Thyroid gland (tissue), 4 donors: ENCODE results near the gene PSKH1. TPM values are rescaled to one million over a fixed set of nuclear protein-coding genes. Genes with fewer than 3 reads are reported as not detected.

ENCODE experiments used
- DNase-seq, 2 donors: peaks; one replicate each; pipeline ENCODE4 v3.0.0-alpha.2; 2019
- H3K27ac ChIP-seq, 3 donors: fragments of 200-600 bp; sonication (generic); 1 replicate in 2 of 3; 2 replicates in 1 of 3; pipeline ENCODE4 v1.5.1; 2016 to 2019; ENCODE audit warnings: mild to moderate bottlenecking in 1 of 3, moderate library complexity in 1 of 3
- H3K27me3 ChIP-seq: fragments of 200-600 bp; sonication (generic); one replicate; pipeline ENCODE4 v1.5.1; 2019
- H3K36me3 ChIP-seq, 2 donors: fragments of 200-600 bp; sonication (generic); one replicate each; pipeline ENCODE4 v1.5.1; 2016 to 2019
- H3K4me1 ChIP-seq, 2 donors: fragments of 200-600 bp; sonication (generic); one replicate each; pipeline ENCODE4 v1.5.1; 2017 to 2019
- H3K4me3 ChIP-seq, 3 donors: fragments of 200-600 bp; sonication (generic); replicated peaks in 1 of 3; 1 replicate in 2 of 3; 2 replicates in 1 of 3; pipeline ENCODE4 v1.5.1; 2016; ENCODE audit warnings: mild to moderate bottlenecking in 1 of 3
- H3K9me3 ChIP-seq: fragments of 200-600 bp; sonication (generic); one replicate; pipeline ENCODE4 v1.5.1; 2017
- CTCF ChIP-seq, 6 experiments: fragments of 200-600 bp in 3 of 6; fragments of 450-650 bp in 3 of 6; sonication (generic) in 3 of 6; IDR thresholded peaks; one replicate each; pipeline ENCODE4 v1.5.1; 2016 to 2019; ENCODE audit warnings: antibody characterized with exemption in 6 of 6, mild to moderate bottlenecking in 2 of 6, inconsistent platforms in 1 of 6, moderate library complexity in 1 of 6
- POLR2A ChIP-seq, 2 donors: fragments of 450-650 bp; IDR thresholded peaks; one replicate each; pipeline ENCODE4 v1.6.1; 2017; ENCODE audit warnings: antibody characterized with exemption in 2 of 2, mild to moderate bottlenecking in 2 of 2, moderate library complexity in 1 of 2
- WGBS, 2 donors: methylation state at CpG; one replicate each; pipeline ENCODE4 v1.1.5; 2017; 5-methylcytosine and 5-hydroxymethylcytosine counted together
- intact Hi-C: fragments of 100-400 bp; cut with DNase I; formaldehyde crosslinking; loops from one replicate; pipeline ENCODE4 v1.15.1; 2023
- total RNA-seq, 4 donors: library from RNA; depleted of rRNA; stranded (reverse); fragments of >200 nt; gene quantifications; one replicate each; pipeline ENCODE4 v1.2.3, GENCODE V29; 2016

The PSKH1 gene
- total RNA-seq, result 10 to 100 TPM; 20.3 to 35.7 (median 28.8) TPM

- peak within 1 kb of the TSS; percentile 86 to 91 (median 88) for H3K27ac ChIP-seq
- no peaks in the 10 kb centered on the region for H3K36me3 ChIP-seq
- TF ChIP-seq CTCF (IDR thresholded peaks at IDR 0.05) (no peak), POLR2A (IDR thresholded peaks at IDR 0.05) (peak; percentile 53 to 88)
- no peaks in the 10 kb centered on the region for H3K9me3 ChIP-seq
- no peaks in the 10 kb centered on the region for H3K27me3 ChIP-seq
- peak within 1 kb of the TSS; percentile 73 to 96 (median 96) for H3K4me3 ChIP-seq
- intact Hi-C loops, result no loop called here
- H3K4me1 ChIP-seq, result peaks cover 17 to 36% of the 10 kb centered on the region in 2 donors
- WGBS, 2 donors, result 0 to 1% methylated on average over 21 to 24 of the region's 90 CpGs
- peak; percentile 95 to 97 for DNase-seq
Measured at GRCh38 chr16:67892899-67893742, at the start of gene PSKH1. Gene PSKH1, plus strand, starts transcription at chr16:67893254. Its CDS starts 15,496 bp downstream, at chr16:67908750.

- Histone ChIP-seq H3K9me3 (no peaks in the 10 kb centered on the region), H3K4me1 (peaks cover 43 to 47% of the 10 kb centered on the region in 2 donors), H3K36me3 (no peaks in the 10 kb centered on the region), H3K4me3 (peak overlapping the region; percentile 62 to 78 (median 68)), H3K27ac (peak overlapping the region; percentile 100), H3K27me3 (no peaks in the 10 kb centered on the region)
- TF ChIP-seq CTCF (IDR thresholded peaks at IDR 0.05), result no peak
- TF ChIP-seq POLR2A (IDR thresholded peaks at IDR 0.05), result no peak
- DNase-seq, result no peak
- intact Hi-C loops, result loop anchor here (5.0 kb wide), 1 partner anchor 36 kb away; the partner anchor contains the start of genes RANBP10 and TSNAXIP1
- 10 to 15% methylated on average over 9 to 11 of the region's 11 CpGs for WGBS, 2 donors
Measured at GRCh38 chr16:67843343-67843765, 49.7 kb upstream of the PSKH1 start.

- Histone ChIP-seq H3K27me3 (no peaks in the 10 kb centered on the region), H3K9me3 (no peaks in the 10 kb centered on the region), H3K4me1 (peaks cover 44 to 52% of the 10 kb centered on the region in 2 donors), H3K4me3 (no peak overlapping the region), H3K27ac (no peak overlapping the region), H3K36me3 (no peaks in the 10 kb centered on the region)
- no peak for DNase-seq
- 73 to 77% methylated on average over 4 of the region's 4 CpGs for WGBS, 2 donors
- intact Hi-C loops, result loop anchor here (5.0 kb wide), 1 partner anchor 37 kb away; the partner anchor contains the start of genes RANBP10 and TSNAXIP1
- no peak for TF ChIP-seq CTCF (IDR thresholded peaks at IDR 0.05)
- TF ChIP-seq POLR2A (IDR thresholded peaks at IDR 0.05), result no peak
Measured at GRCh38 chr16:67844497-67844896, 48.6 kb upstream of the PSKH1 start.

GRCh38 chr16:67845291-67846062 lies 47.6 kb upstream of the PSKH1 start:
- Histone ChIP-seq H3K36me3 (no peaks in the 10 kb centered on the region), H3K4me3 (no peak overlapping the region), H3K9me3 (no peaks in the 10 kb centered on the region), H3K27me3 (no peaks in the 10 kb centered on the region), H3K27ac (peak overlapping the region; percentile 88 to 95 (median 93)), H3K4me1 (peaks cover 44 to 52% of the 10 kb centered on the region in 2 donors)
- TF ChIP-seq POLR2A (IDR thresholded peaks at IDR 0.05), result no peak
- no peak for TF ChIP-seq CTCF (IDR thresholded peaks at IDR 0.05)
- intact Hi-C loops, result no loop called here
- WGBS, 2 donors, result 72 to 74% methylated on average over 5 of the region's 5 CpGs
- no peak for DNase-seq
